HG02943 (cell line): ENCODE measurements around the gene MYO5A.

Experiments used
- ATAC-seq: cut with Tn5 transposase; IDR thresholded peaks from one replicate; pipeline ENCODE4 v1.9.1; 2021; ENCODE audit warnings: mild to moderate bottlenecking, low read depth, moderate library complexity; ENCODE audit not compliant: unreplicated experiment

Gene MYO5A

GRCh38 chr15:52340093-52340492 lies 188.6 kb downstream of the MYO5A start:
- ATAC-seq, result no peak

- no peak for ATAC-seq
Measured at GRCh38 chr15:52338891-52339290, 189.8 kb downstream of the MYO5A start.

- ATAC-seq, result no peak
Measured at GRCh38 chr15:52338058-52338457, 190.6 kb downstream of the MYO5A start.

GRCh38 chr15:52337198-52337853 lies 191.4 kb downstream of the MYO5A start:
- ATAC-seq, result no peak

GRCh38 chr15:52336529-52336928 lies 192.2 kb downstream of the MYO5A start:
- ATAC-seq, result no peak

GRCh38 chr15:52334491-52335160 lies 194.1 kb downstream of the MYO5A start:
- no peak for ATAC-seq

- no peak for ATAC-seq
Measured at GRCh38 chr15:52331490-52332240, 197.0 kb downstream of the MYO5A start.

- ATAC-seq, result no peak
Measured at GRCh38 chr15:52329987-52330386, 198.7 kb downstream of the MYO5A start.

- no peak for ATAC-seq
Measured at GRCh38 chr15:52329150-52329549, 199.5 kb downstream of the MYO5A start.

- no peak for ATAC-seq
Measured at GRCh38 chr15:52328680-52329079, 200.0 kb downstream of the MYO5A start.

GRCh38 chr15:52326756-52327155 lies 201.9 kb downstream of the MYO5A start:
- no peak for ATAC-seq

- ATAC-seq, result no peak
Measured at GRCh38 chr15:52324109-52324508, 204.6 kb downstream of the MYO5A start.

- no peak for ATAC-seq
Measured at GRCh38 chr15:52318729-52319500, 209.8 kb downstream of the MYO5A start.

- no peak for ATAC-seq
Measured at GRCh38 chr15:52317688-52318087, 211.0 kb downstream of the MYO5A start.

- no peak for ATAC-seq
Measured at GRCh38 chr15:52317022-52317421, 211.7 kb downstream of the MYO5A start.

- ATAC-seq, result no peak
Measured at GRCh38 chr15:52309154-52309548, 219.5 kb downstream of the MYO5A start.

GRCh38 chr15:52308446-52309153 lies 220.1 kb downstream of the MYO5A start:
- ATAC-seq, result no peak

- ATAC-seq, result no peak
Measured at GRCh38 chr15:52307847-52308246, 220.8 kb downstream of the MYO5A start.

- no peak for ATAC-seq
Measured at GRCh38 chr15:52306270-52306669, 222.4 kb downstream of the MYO5A start.

GRCh38 chr15:52303093-52303772 lies 225.4 kb downstream of the MYO5A start:
- no peak for ATAC-seq
